H9 (cell line): ENCODE results near the gene GPR42. TPM values are rescaled to one million over a fixed set of nuclear protein-coding genes. Genes with fewer than 3 reads are reported as not detected.

ENCODE experiments used
- DNase-seq: peaks from one replicate; pipeline ENCODE4 v3.0.0-alpha.2; 2017
- H2AFZ ChIP-seq: one replicate; pipeline ENCODE4 v1.6.1; 2013; ENCODE audit warnings: mild to moderate bottlenecking, low read length, control low read depth, moderate library complexity
- H2AK5ac ChIP-seq: 2 replicates; pipeline ENCODE4 v1.6.1; 2013; ENCODE audit warnings: low read length, control low read depth, mixed read lengths; ENCODE audit not compliant: insufficient read length
- H2BK120ac ChIP-seq: one replicate; pipeline ENCODE4 v1.6.1; 2013; ENCODE audit warnings: low read depth, mild to moderate bottlenecking, low read length, control low read depth, inconsistent platforms; ENCODE audit not compliant: poor library complexity, severe bottlenecking
- H2BK12ac ChIP-seq: 2 replicates; pipeline ENCODE4 v1.6.1; 2013; ENCODE audit warnings: low read length, control low read depth, mixed read lengths, low read depth; ENCODE audit not compliant: insufficient read length
- H2BK15ac ChIP-seq: 2 replicates; pipeline ENCODE4 v1.6.1; 2013; ENCODE audit warnings: low read depth, low read length, control low read depth
- H2BK20ac ChIP-seq: one replicate; pipeline ENCODE4 v1.6.1; 2013; ENCODE audit warnings: low read depth, mild to moderate bottlenecking, low read length, control low read depth, inconsistent platforms; ENCODE audit not compliant: poor library complexity, severe bottlenecking
- H2BK5ac ChIP-seq: 2 replicates; pipeline ENCODE4 v1.6.1; 2013; ENCODE audit warnings: low read length, control low read depth, mixed read lengths; ENCODE audit not compliant: insufficient read length
- H3K14ac ChIP-seq: 2 replicates; pipeline ENCODE4 v1.6.1; 2013; ENCODE audit warnings: low read length, control low read depth; ENCODE audit not compliant: insufficient read depth
- H3K18ac ChIP-seq: 2 replicates; pipeline ENCODE4 v1.6.1; 2013; ENCODE audit warnings: low read depth, mild to moderate bottlenecking, mixed read lengths, low read length, control low read depth; ENCODE audit not compliant: insufficient read length
- H3K23ac ChIP-seq: 2 replicates; pipeline ENCODE4 v1.6.1; 2013; ENCODE audit warnings: low read length, control low read depth, mixed read lengths, low read depth; ENCODE audit not compliant: insufficient read length
- H3K23me2 ChIP-seq: 2 replicates; pipeline ENCODE4 v1.6.1; 2013; ENCODE audit warnings: low read depth, mild to moderate bottlenecking, mixed read lengths, low read length, control low read depth; ENCODE audit not compliant: insufficient read length, poor library complexity, severe bottlenecking
- H3K27ac ChIP-seq: 2 replicates; pipeline ENCODE4 v1.5.1; 2013; ENCODE audit warnings: low read length, control low read depth, mixed read lengths, low read depth; ENCODE audit not compliant: insufficient read length
- H3K27me3 ChIP-seq: 2 replicates; pipeline ENCODE4 v1.6.1; 2013; ENCODE audit warnings: low read length, control low read depth, inconsistent platforms; ENCODE audit not compliant: insufficient read depth
- H3K4ac ChIP-seq: 2 replicates; pipeline ENCODE4 v1.6.1; 2013; ENCODE audit warnings: low read depth, mild to moderate bottlenecking, control low read depth, inconsistent platforms, low read length, moderate library complexity
- H3K4me1 ChIP-seq: 2 replicates; pipeline ENCODE4 v1.6.1; 2013; ENCODE audit warnings: low read length, control low read depth, inconsistent platforms; ENCODE audit not compliant: insufficient read depth
- H3K4me2 ChIP-seq: 2 replicates; pipeline ENCODE4 v1.6.1; 2013; ENCODE audit warnings: low read length, control low read depth, mixed read lengths; ENCODE audit not compliant: insufficient read length, insufficient read depth
- H3K56ac ChIP-seq: 2 replicates; pipeline ENCODE4 v1.6.1; 2013; ENCODE audit warnings: low read depth, mild to moderate bottlenecking, mixed read lengths, low read length, control low read depth; ENCODE audit not compliant: insufficient read length
- H3K79me1 ChIP-seq: 2 replicates; pipeline ENCODE4 v1.6.1; 2013; ENCODE audit warnings: low read depth, mild to moderate bottlenecking, moderate library complexity, low read length, control low read depth, inconsistent platforms; ENCODE audit not compliant: insufficient read depth, poor library complexity, severe bottlenecking
- H3K79me2 ChIP-seq: 2 replicates; pipeline ENCODE4 v1.6.1; 2013; ENCODE audit warnings: low read length, control low read depth, inconsistent platforms; ENCODE audit not compliant: insufficient read depth
- H3K9ac ChIP-seq: 2 replicates; pipeline ENCODE4 v1.6.1; 2013; ENCODE audit warnings: low read length, control low read depth, mixed read lengths; ENCODE audit not compliant: insufficient read length; ENCODE audit errors: extremely low read depth
- H3K9me3 ChIP-seq: one replicate; pipeline ENCODE4 v1.6.1; 2013; ENCODE audit warnings: low read depth, low read length, inconsistent platforms; ENCODE audit not compliant: control insufficient read depth
- H3T11ph ChIP-seq: one replicate; pipeline ENCODE4 v1.6.1; 2013; ENCODE audit warnings: mild to moderate bottlenecking, low read length, control low read depth, inconsistent platforms
- H4K20me1 ChIP-seq: one replicate; pipeline ENCODE4 v1.6.1; 2013; ENCODE audit not compliant: control insufficient read depth, insufficient read length, insufficient read depth
- H4K5ac ChIP-seq: 2 replicates; pipeline ENCODE4 v1.6.1; 2013; ENCODE audit warnings: low read depth, mild to moderate bottlenecking, mixed read lengths, low read length, control low read depth; ENCODE audit not compliant: insufficient read length
- H4K8ac ChIP-seq: replicated peaks from 2 replicates; pipeline ENCODE4 v1.6.1; 2013; ENCODE audit warnings: low read length, control low read depth, mixed read lengths, low read depth; ENCODE audit not compliant: insufficient read length
- H4K91ac ChIP-seq: 2 replicates; pipeline ENCODE4 v1.6.1; 2013; ENCODE audit warnings: low read depth, mild to moderate bottlenecking, moderate library complexity, mixed read lengths, low read length, control low read depth; ENCODE audit not compliant: insufficient read length
- H3K27ac Mint-ChIP-seq, 3 experiments: 2 replicates in 2 of 3; 3 replicates in 1 of 3; pipeline ENCODE4 v1.8.0; 2020 to 2021; ENCODE audit warnings: mixed read lengths in 3 of 3, mild to moderate bottlenecking in 1 of 3, moderate library complexity in 1 of 3
- H3K27me3 Mint-ChIP-seq: 2 replicates; pipeline ENCODE4 v1.8.0; 2021; ENCODE audit warnings: low read depth, mild to moderate bottlenecking, moderate library complexity, mixed read lengths
- H3K36me3 Mint-ChIP-seq, 3 experiments: 2 replicates in 2 of 3; 3 replicates in 1 of 3; pipeline ENCODE4 v1.8.0; 2020 to 2021; ENCODE audit warnings: low read depth in 3 of 3, mixed read lengths in 3 of 3; ENCODE audit not compliant: insufficient read depth in 1 of 3
- H3K4me1 Mint-ChIP-seq, 2 experiments: 2 replicates each; pipeline ENCODE4 v1.8.0; 2020; ENCODE audit warnings: mixed read lengths in 2 of 2
- H3K4me3 Mint-ChIP-seq, 2 experiments: 2 replicates in 1 of 2; 3 replicates in 1 of 2; pipeline ENCODE4 v1.8.0; 2020 to 2021; ENCODE audit warnings: mild to moderate bottlenecking in 2 of 2, mixed read lengths in 2 of 2, moderate library complexity in 1 of 2
- H3K9me3 Mint-ChIP-seq, 2 experiments: 2 replicates in 1 of 2; 3 replicates in 1 of 2; pipeline ENCODE4 v1.8.0; 2020; ENCODE audit warnings: mild to moderate bottlenecking in 2 of 2, mixed read lengths in 2 of 2, moderate library complexity in 1 of 2
- WGBS: extraction: QIAGEN DNeasy Blood & Tissue Kit; methylation state at CpG from one replicate; pipeline ENCODE4 v1.1.7; 2013; ENCODE audit warnings: missing lambda C conversion rate, low lambda C conversion rate, mixed read lengths; ENCODE audit not compliant: insufficient read length; ENCODE audit errors: extremely low coverage; 5-methylcytosine and 5-hydroxymethylcytosine counted together
- total RNA-seq: library from RNA; stranded (reverse); gene quantifications from 2 replicates; pipeline ENCODE4 v1.2.1, GENCODE V29; 2021
- TF ChIP-seq, protein P1 (sequence below): fragments of 200-600 bp; sonication (generic); conservative IDR thresholded peaks from 3 replicates; pipeline ENCODE4 v1.8.0; 2021; ENCODE audit warnings: antibody characterized with exemption, mild to moderate bottlenecking

Gene GPR42
- total RNA-seq, 1 experiment from 2014 or later, result not detected

DNA sequence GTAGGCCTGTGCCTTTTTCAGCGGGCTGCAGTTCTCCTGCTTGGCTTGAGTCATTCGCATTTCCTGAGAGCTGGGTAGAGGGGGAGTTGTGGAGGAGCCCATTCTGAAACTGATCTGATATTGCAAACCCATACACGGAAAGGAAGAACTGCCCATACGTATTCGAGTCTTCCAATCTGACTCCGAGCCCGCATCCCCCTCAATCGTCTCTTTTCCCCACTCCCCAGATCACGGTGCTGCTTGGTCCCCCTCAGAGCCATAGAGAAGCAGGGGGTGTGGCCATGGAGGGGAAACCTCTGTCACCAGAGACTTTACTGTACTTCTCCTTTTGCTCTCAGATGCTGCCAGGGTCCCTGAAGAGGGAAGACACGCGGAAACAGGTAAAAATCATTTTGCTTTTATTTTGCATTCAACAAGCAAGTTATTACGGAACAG is 42.0 kb upstream of the GPR42 start, which contains the start of gene CD22:
CD22 (plus strand) TSS at position 337 of the 435 bp plus-strand sequence. CDS start 2,854 bp downstream, outside the sequence.
- Histone ChIP-seq H3T11ph (no peak within 1 kb of the TSS), H2BK5ac (no peak within 1 kb of the TSS), H3K27me3 (no peaks in the 10 kb centered on the region), H3K14ac (no peak within 1 kb of the TSS), H4K5ac (no peak within 1 kb of the TSS), H3K9ac (no peak within 1 kb of the TSS), H3K4me1 (peaks cover 9% of the 10 kb centered on the region; the same call in 1 of the 2 replicates), H3K79me2 (no peaks in the 10 kb centered on the region), H2BK15ac (no peak within 1 kb of the TSS), H3K4me2 (no peak within 1 kb of the TSS), H3K27ac (no peak within 1 kb of the TSS), H3K79me1 (no peaks in the 10 kb centered on the region), H3K23ac (no peak within 1 kb of the TSS), H3K23me2 (no peaks in the 10 kb centered on the region), H3K18ac (no peak within 1 kb of the TSS), H2AFZ (no peak within 1 kb of the TSS), H2BK12ac (no peak within 1 kb of the TSS), H4K91ac (no peak within 1 kb of the TSS), H2BK20ac (no peak within 1 kb of the TSS), H3K9me3 (no peaks in the 10 kb centered on the region), H4K8ac (no peak within 1 kb of the TSS), H3K4ac (no peak within 1 kb of the TSS), H2AK5ac (no peak within 1 kb of the TSS), H2BK120ac (no peak within 1 kb of the TSS), H3K56ac (no peak within 1 kb of the TSS), H4K20me1 (no peaks in the 10 kb centered on the region)
- TF ChIP-seq, protein P1, sequence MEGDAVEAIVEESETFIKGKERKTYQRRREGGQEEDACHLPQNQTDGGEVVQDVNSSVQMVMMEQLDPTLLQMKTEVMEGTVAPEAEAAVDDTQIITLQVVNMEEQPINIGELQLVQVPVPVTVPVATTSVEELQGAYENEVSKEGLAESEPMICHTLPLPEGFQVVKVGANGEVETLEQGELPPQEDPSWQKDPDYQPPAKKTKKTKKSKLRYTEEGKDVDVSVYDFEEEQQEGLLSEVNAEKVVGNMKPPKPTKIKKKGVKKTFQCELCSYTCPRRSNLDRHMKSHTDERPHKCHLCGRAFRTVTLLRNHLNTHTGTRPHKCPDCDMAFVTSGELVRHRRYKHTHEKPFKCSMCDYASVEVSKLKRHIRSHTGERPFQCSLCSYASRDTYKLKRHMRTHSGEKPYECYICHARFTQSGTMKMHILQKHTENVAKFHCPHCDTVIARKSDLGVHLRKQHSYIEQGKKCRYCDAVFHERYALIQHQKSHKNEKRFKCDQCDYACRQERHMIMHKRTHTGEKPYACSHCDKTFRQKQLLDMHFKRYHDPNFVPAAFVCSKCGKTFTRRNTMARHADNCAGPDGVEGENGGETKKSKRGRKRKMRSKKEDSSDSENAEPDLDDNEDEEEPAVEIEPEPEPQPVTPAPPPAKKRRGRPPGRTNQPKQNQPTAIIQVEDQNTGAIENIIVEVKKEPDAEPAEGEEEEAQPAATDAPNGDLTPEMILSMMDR, result no peak
- DNase-seq, result no peak
- Mint-ChIP-seq H3K4me1 (peaks cover 10 to 12% of the 10 kb centered on the region in 2 experiments), H3K27me3 (no peaks in the 10 kb centered on the region; the same call in 1 of the 2 replicates), H3K4me3 (no peak within 1 kb of the TSS), H3K27ac (peak within 1 kb of the TSS in 1 of 3 experiments; percentile 16; a peak in 1 of 7 replicates), H3K36me3 (no peaks in the 10 kb centered on the region), H3K9me3 (no peaks in the 10 kb centered on the region)
- WGBS, result no CpG with 5 or more reads among the region's 12 CpGs
